ENCODE measurements around the gene SLC27A3.

Gene SLC27A3

GRCh38 chr1:153776845-153777370 is 1.7 kb downstream of the SLC27A3 start:
- no peak overlapping the region for H3K4me2 ChIP-seq (ENCODE audit: low read depth, low read length)
- H3K27ac ChIP-seq (ENCODE audit: low read length) = no peak overlapping the region
- H3K9me2 ChIP-seq (replicated peaks; ENCODE audit: insufficient read depth, low read length) = no peaks in the 10 kb centered on the region
- no peak overlapping the region for H2AFZ ChIP-seq (ENCODE audit: low read length)
- no peaks in the 10 kb centered on the region for H3K79me2 ChIP-seq (ENCODE audit: low read length)
- H3F3A ChIP-seq (ENCODE audit: insufficient read depth, low read length) = peaks cover 13% of the 10 kb centered on the region
- no peak overlapping the region for H3K9ac ChIP-seq (ENCODE audit: low read length)
- H3K27me3 ChIP-seq (replicated peaks; ENCODE audit: insufficient read depth, low read length) = no peaks in the 10 kb centered on the region
- TF ChIP-seq CTCF (IDR thresholded peaks at IDR 0.05; ENCODE audit: low read length) (no peak), EZH2phosphoT487 (IDR thresholded peaks at IDR 0.05; ENCODE audit: low read length) (no peak), EZH2 (optimal IDR thresholded peaks at IDR 0.05; ENCODE audit: low read depth, low read length) (no peak)
- H4K20me1 ChIP-seq (ENCODE audit: insufficient read depth, low read length) = no peaks in the 10 kb centered on the region
- no peaks in the 10 kb centered on the region for H3K9me3 ChIP-seq (replicated peaks; ENCODE audit: insufficient read depth, low read length)
- no peak for DNase-seq
- H3K4me1 ChIP-seq (ENCODE audit: low read length) = peaks cover 15% of the 10 kb centered on the region
- no peaks in the 10 kb centered on the region for H3K36me3 ChIP-seq (replicated peaks; ENCODE audit: insufficient read depth, low read length)
- no peak overlapping the region for H3K4me3 ChIP-seq (ENCODE audit: low read length)

GRCh38 chr1:153777648-153778047 is 2.4 kb downstream of the SLC27A3 start:
- TF ChIP-seq EZH2 (optimal IDR thresholded peaks at IDR 0.05; ENCODE audit: low read depth, low read length) = no peak
- no peak for TF ChIP-seq CTCF (IDR thresholded peaks at IDR 0.05; ENCODE audit: low read length)
- TF ChIP-seq EZH2phosphoT487 (IDR thresholded peaks at IDR 0.05; ENCODE audit: low read length) = no peak
- no peak overlapping the region for H3K27ac ChIP-seq (ENCODE audit: low read length)
- H3K4me2 ChIP-seq (ENCODE audit: low read depth, low read length) = no peak overlapping the region

GRCh38 chr1:153778051-153778823 is 3.0 kb downstream of the SLC27A3 start:
- H3K4me3 ChIP-seq (ENCODE audit: low read length) = no peak overlapping the region
- peaks cover 17% of the 10 kb centered on the region for H3F3A ChIP-seq (ENCODE audit: insufficient read depth, low read length)
- no peaks in the 10 kb centered on the region for H3K9me3 ChIP-seq (replicated peaks; ENCODE audit: insufficient read depth, low read length)
- no peaks in the 10 kb centered on the region for H3K9me2 ChIP-seq (replicated peaks; ENCODE audit: insufficient read depth, low read length)
- no peaks in the 10 kb centered on the region for H4K20me1 ChIP-seq (ENCODE audit: insufficient read depth, low read length)
- H3K27ac ChIP-seq (ENCODE audit: low read length) = no peak overlapping the region
- DNase-seq = no peak
- H3K9ac ChIP-seq (ENCODE audit: low read length) = no peak overlapping the region
- no peak overlapping the region for H3K4me2 ChIP-seq (ENCODE audit: low read depth, low read length)
- H2AFZ ChIP-seq (ENCODE audit: low read length) = no peak overlapping the region
- no peaks in the 10 kb centered on the region for H3K27me3 ChIP-seq (replicated peaks; ENCODE audit: insufficient read depth, low read length)
- H3K79me2 ChIP-seq (ENCODE audit: low read length) = no peaks in the 10 kb centered on the region
- H3K36me3 ChIP-seq (replicated peaks; ENCODE audit: insufficient read depth, low read length) = no peaks in the 10 kb centered on the region
- TF ChIP-seq EZH2phosphoT487 (IDR thresholded peaks at IDR 0.05; ENCODE audit: low read length) (no peak), CTCF (IDR thresholded peaks at IDR 0.05; ENCODE audit: low read length) (no peak), EZH2 (optimal IDR thresholded peaks at IDR 0.05; ENCODE audit: low read depth, low read length) (no peak)
- H3K4me1 ChIP-seq (ENCODE audit: low read length) = peaks cover 15% of the 10 kb centered on the region

More at GRCh38 chr1:153777648-153778047, 2.4 kb downstream of the SLC27A3 start:
- H3K4me1 ChIP-seq (ENCODE audit: low read length) = peaks cover 15% of the 10 kb centered on the region
- H2AFZ ChIP-seq (ENCODE audit: low read length) = no peak overlapping the region
- no peak for DNase-seq
- H4K20me1 ChIP-seq (ENCODE audit: insufficient read depth, low read length) = no peaks in the 10 kb centered on the region
- H3K79me2 ChIP-seq (ENCODE audit: low read length) = no peaks in the 10 kb centered on the region
- H3K27me3 ChIP-seq (replicated peaks; ENCODE audit: insufficient read depth, low read length) = no peaks in the 10 kb centered on the region
- H3K9me2 ChIP-seq (replicated peaks; ENCODE audit: insufficient read depth, low read length) = no peaks in the 10 kb centered on the region
- no peaks in the 10 kb centered on the region for H3K9me3 ChIP-seq (replicated peaks; ENCODE audit: insufficient read depth, low read length)
- no peak overlapping the region for H3K4me3 ChIP-seq (ENCODE audit: low read length)
- H3K9ac ChIP-seq (ENCODE audit: low read length) = no peak overlapping the region
- peaks cover 13% of the 10 kb centered on the region for H3F3A ChIP-seq (ENCODE audit: insufficient read depth, low read length)
- no peaks in the 10 kb centered on the region for H3K36me3 ChIP-seq (replicated peaks; ENCODE audit: insufficient read depth, low read length)

Measured in MM.1S (cell line).